Calu3 (cell line): ENCODE measurements around the gene PRR16. TPM values are rescaled to one million over a fixed set of nuclear protein-coding genes. Genes with fewer than 3 reads are reported as not detected.

Experiments used
- BruUV-seq: library from RNA; stranded (reverse); fragments of 400-500 nt; replicated peaks from 2 replicates; lab custom pipeline; 2021; lab: Mats Ljungman, UMichigan
- CTCF ChIA-PET: fragments of 300-600 bp; sonication (Branson Sonifier 250); formaldehyde crosslinking; loops from one replicate; lab custom pipeline; 2022; ENCODE audit warnings: antibody characterized with exemption; lab: Charles Lee
- DNase-seq: peaks from one replicate; pipeline ENCODE4 v3.0.0; 2022
- H3K27ac Mint-ChIP-seq: one replicate; pipeline ENCODE4 v1.8.0; 2022; ENCODE audit warnings: mixed read lengths; ENCODE audit not compliant: unreplicated experiment
- H3K27me3 Mint-ChIP-seq: one replicate; pipeline ENCODE4 v1.8.0; 2022; ENCODE audit warnings: mixed read lengths; ENCODE audit not compliant: unreplicated experiment
- H3K36me3 Mint-ChIP-seq: one replicate; pipeline ENCODE4 v1.8.0; 2022; ENCODE audit warnings: mild to moderate bottlenecking, moderate library complexity, mixed read lengths; ENCODE audit not compliant: insufficient read depth, unreplicated experiment
- H3K4me1 Mint-ChIP-seq: one replicate; pipeline ENCODE4 v1.8.0; 2022; ENCODE audit warnings: mild to moderate bottlenecking, low read depth, mixed read lengths; ENCODE audit not compliant: unreplicated experiment
- H3K4me3 Mint-ChIP-seq: one replicate; pipeline ENCODE4 v1.8.0; 2022; ENCODE audit warnings: mild to moderate bottlenecking, low read depth, moderate library complexity, mixed read lengths; ENCODE audit not compliant: unreplicated experiment
- H3K9me3 Mint-ChIP-seq: one replicate; pipeline ENCODE4 v1.8.0; 2022; ENCODE audit warnings: low read depth, mixed read lengths; ENCODE audit not compliant: unreplicated experiment
- intact Hi-C: fragments of 100-400 bp; cut with micrococcal nuclease; formaldehyde crosslinking; loops from one replicate; pipeline ENCODE4 v1.10.0; 2022; ENCODE audit not compliant: unreplicated experiment
- total RNA-seq: library from RNA; stranded (reverse); gene quantifications from 2 replicates; pipeline ENCODE4 v1.2.3, GENCODE V29; 2022
- TF ChIP-seq, protein P1 (sequence below): fragments of 200-600 bp; IDR thresholded peaks from one replicate; pipeline ENCODE4 v1.8.0; 2022; ENCODE audit warnings: antibody characterized with exemption; ENCODE audit not compliant: unreplicated experiment

The PRR16 gene
- total RNA-seq, 1 experiment from 2014 or later, result 2.9 TPM

GRCh38 chr5:120586646-120587045 is 122.5 kb downstream of the PRR16 start:
- intact Hi-C loops, result no loop called here
- CTCF ChIA-PET, result no interaction called here
- Mint-ChIP-seq H3K36me3 (no peaks in the 10 kb centered on the region), H3K27me3 (no peaks in the 10 kb centered on the region), H3K4me1 (no peaks in the 10 kb centered on the region), H3K4me3 (no peak overlapping the region), H3K27ac (no peak overlapping the region), H3K9me3 (no peaks in the 10 kb centered on the region)
- DNase-seq, result no peak
- BruUV-seq, result no TSS peak
- TF ChIP-seq, protein P1, sequence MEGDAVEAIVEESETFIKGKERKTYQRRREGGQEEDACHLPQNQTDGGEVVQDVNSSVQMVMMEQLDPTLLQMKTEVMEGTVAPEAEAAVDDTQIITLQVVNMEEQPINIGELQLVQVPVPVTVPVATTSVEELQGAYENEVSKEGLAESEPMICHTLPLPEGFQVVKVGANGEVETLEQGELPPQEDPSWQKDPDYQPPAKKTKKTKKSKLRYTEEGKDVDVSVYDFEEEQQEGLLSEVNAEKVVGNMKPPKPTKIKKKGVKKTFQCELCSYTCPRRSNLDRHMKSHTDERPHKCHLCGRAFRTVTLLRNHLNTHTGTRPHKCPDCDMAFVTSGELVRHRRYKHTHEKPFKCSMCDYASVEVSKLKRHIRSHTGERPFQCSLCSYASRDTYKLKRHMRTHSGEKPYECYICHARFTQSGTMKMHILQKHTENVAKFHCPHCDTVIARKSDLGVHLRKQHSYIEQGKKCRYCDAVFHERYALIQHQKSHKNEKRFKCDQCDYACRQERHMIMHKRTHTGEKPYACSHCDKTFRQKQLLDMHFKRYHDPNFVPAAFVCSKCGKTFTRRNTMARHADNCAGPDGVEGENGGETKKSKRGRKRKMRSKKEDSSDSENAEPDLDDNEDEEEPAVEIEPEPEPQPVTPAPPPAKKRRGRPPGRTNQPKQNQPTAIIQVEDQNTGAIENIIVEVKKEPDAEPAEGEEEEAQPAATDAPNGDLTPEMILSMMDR, result no peak

- Mint-ChIP-seq H3K36me3 (peaks cover 6% of the 10 kb centered on the region), H3K9me3 (peaks cover 2% of the 10 kb centered on the region), H3K27me3 (no peaks in the 10 kb centered on the region), H3K4me3 (no peak overlapping the region), H3K4me1 (peaks cover 7% of the 10 kb centered on the region), H3K27ac (no peak overlapping the region)
- intact Hi-C loops, result no loop called here
- no peak for DNase-seq
- BruUV-seq, result no TSS peak
- CTCF ChIA-PET, result no interaction called here
- TF ChIP-seq, protein P1, result no peak
Observed at GRCh38 chr5:120591911-120592310, 127.8 kb downstream of the PRR16 start.

GRCh38 chr5:120599576-120599975 is 135.5 kb downstream of the PRR16 start:
- TF ChIP-seq, protein P1, result no peak
- intact Hi-C loops, result no loop called here
- peaks cover 36% of the 10 kb centered on the region for H3K4me1 Mint-ChIP-seq
- H3K27me3 Mint-ChIP-seq, result no peaks in the 10 kb centered on the region
- peaks cover 6% of the 10 kb centered on the region for H3K36me3 Mint-ChIP-seq
- peaks cover 3% of the 10 kb centered on the region for H3K9me3 Mint-ChIP-seq
- no TSS peak for BruUV-seq
- H3K4me3 Mint-ChIP-seq, result peak overlapping the region; percentile 55
- DNase-seq, result peak; percentile 47
- CTCF ChIA-PET, result interaction anchor here (1.0 kb wide), 1 partner anchor 141 kb away, joined by 3 read pairs; no protein-coding TSS in a partner anchor
- peak overlapping the region; percentile 90 for H3K27ac Mint-ChIP-seq

DNA sequence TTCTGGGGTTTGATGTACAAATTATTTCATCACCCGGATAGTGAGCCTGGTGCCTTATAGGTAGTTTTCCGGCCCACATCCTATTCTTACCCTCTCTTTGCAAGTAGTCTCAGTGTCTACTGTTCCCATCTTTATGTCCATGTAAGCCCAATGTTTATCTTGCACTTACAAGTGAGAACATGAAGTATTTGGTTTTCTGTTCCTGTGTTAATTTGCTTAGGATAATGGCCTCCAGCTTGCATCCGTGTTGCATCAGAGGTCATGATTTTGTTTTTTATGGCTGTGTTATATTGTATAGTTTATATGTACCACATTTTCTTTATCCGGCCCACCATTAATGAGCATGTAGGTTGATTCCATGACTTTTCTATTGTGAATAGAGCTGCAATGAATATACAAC is 136.5 kb downstream of the PRR16 start:
- Mint-ChIP-seq H3K4me3 (no peak overlapping the region), H3K36me3 (no peaks in the 10 kb centered on the region), H3K27ac (no peak overlapping the region), H3K9me3 (peaks cover 3% of the 10 kb centered on the region), H3K27me3 (no peaks in the 10 kb centered on the region), H3K4me1 (peaks cover 37% of the 10 kb centered on the region)
- TF ChIP-seq, protein P1, result no peak
- CTCF ChIA-PET, result no interaction called here
- intact Hi-C loops, result no loop called here
- BruUV-seq, result no TSS peak
- DNase-seq, result no peak
